Stimulated activated CD4-positive, alpha-beta T cell treated with anti-CD3 and anti-CD28 coated beads, Interleukin-4, amount 100 ng/mL, for 48 hours (primary cell): ENCODE measurements around the gene MSH5.

ENCODE experiments used
- DNase-seq, 2 donors: peaks; one replicate each; pipeline ENCODE4 v3.0.0-alpha.2; 2020; ENCODE audit warnings: low read depth in 2 of 2

The MSH5 gene

GRCh38 chr6:31712296-31712695 is 27.5 kb upstream of the MSH5 start:
- no peak for DNase-seq

GRCh38 chr6:31713465-31713864 is 26.3 kb upstream of the MSH5 start:
- DNase-seq: no peak

- DNase-seq: no peak
Measured at GRCh38 chr6:31713991-31714684, 25.7 kb upstream of the MSH5 start.

GRCh38 chr6:31715022-31715958 is 24.5 kb upstream of the MSH5 start, which contains the start of gene LY6G6D:
LY6G6D (plus strand) TSS chr6:31715348; CDS start chr6:31715356, 8 bp downstream.
- DNase-seq: no peak

GRCh38 chr6:31717499-31718222 is 22.1 kb upstream of the MSH5 start:
- DNase-seq: no peak

- no peak for DNase-seq
Measured at GRCh38 chr6:31718265-31718664, 21.5 kb upstream of the MSH5 start.

GRCh38 chr6:31719001-31719400 is 20.8 kb upstream of the MSH5 start:
- DNase-seq: no peak

GRCh38 chr6:31720196-31720770 is 19.5 kb upstream of the MSH5 start:
- DNase-seq: no peak

- no peak for DNase-seq
Measured at GRCh38 chr6:31721351-31722020, 18.3 kb upstream of the MSH5 start, which contains the start of gene LY6G6C. LY6G6C (minus strand) TSS chr6:31721746; CDS start chr6:31721679, 67 bp downstream.

GRCh38 chr6:31722173-31722572 is 17.6 kb upstream of the MSH5 start:
- no peak for DNase-seq

- no peak for DNase-seq
Measured at GRCh38 chr6:31723245-31723979, 16.4 kb upstream of the MSH5 start, which contains the start of gene MPIG6B. MPIG6B (plus strand) TSS chr6:31723373; CDS start chr6:31723384, 11 bp downstream.

- no peak for DNase-seq
Measured at GRCh38 chr6:31723980-31724691, 15.7 kb upstream of the MSH5 start.

- DNase-seq: no peak
Measured at GRCh38 chr6:31725502-31726350, 14.1 kb upstream of the MSH5 start.

GRCh38 chr6:31727034-31727716 is 12.6 kb upstream of the MSH5 start:
- no peak for DNase-seq

GRCh38 chr6:31727717-31728671 is 11.8 kb upstream of the MSH5 start:
- DNase-seq: no peak

GRCh38 chr6:31728767-31729514 is 10.9 kb upstream of the MSH5 start, which contains the start of gene DDAH2:
DDAH2 (minus strand) TSS chr6:31729299; CDS start chr6:31729161, 138 bp downstream.
- no peak for DNase-seq
